DMS53 treated with DMSO at 0.1 percent for 48 hours (cell line): Measurements from ENCODE around the gene C14orf119.
A peak's percentile ranks its signal among the peaks of the same experiment; 100 is the strongest.
"Not testable (repeated sequence)": the region's sequence is repeated elsewhere in the genome, so short reads cannot be mapped to it uniquely, and the experiment has no call there.

Experiments used
- DNase-seq: peaks from one replicate; lab custom pipeline; 2025; ENCODE audit not compliant: unreplicated experiment; lab: John Stamatoyannopoulos, UW

The C14orf119 gene

DNA sequence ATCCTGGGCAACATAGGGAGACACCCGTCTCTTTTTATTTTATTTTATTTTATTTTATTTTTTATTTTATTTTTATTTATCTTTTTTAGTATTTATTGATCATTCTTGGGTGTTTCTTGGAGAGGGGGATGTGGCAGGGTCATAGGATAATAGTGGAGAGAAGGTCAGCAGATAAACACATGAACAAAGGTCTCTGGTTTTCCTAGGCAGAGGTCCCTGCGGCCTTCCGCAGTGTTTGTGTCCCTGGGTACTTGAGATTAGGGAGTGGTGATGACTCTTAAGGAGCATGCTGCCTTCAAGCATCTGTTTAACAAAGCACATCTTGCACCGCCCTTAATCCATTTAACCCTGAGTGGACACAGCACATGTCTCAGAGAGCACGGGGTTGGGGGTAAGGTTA is 12.3 kb downstream of the C14orf119 start:
- DNase-seq: not testable (repeated sequence)

DNA sequence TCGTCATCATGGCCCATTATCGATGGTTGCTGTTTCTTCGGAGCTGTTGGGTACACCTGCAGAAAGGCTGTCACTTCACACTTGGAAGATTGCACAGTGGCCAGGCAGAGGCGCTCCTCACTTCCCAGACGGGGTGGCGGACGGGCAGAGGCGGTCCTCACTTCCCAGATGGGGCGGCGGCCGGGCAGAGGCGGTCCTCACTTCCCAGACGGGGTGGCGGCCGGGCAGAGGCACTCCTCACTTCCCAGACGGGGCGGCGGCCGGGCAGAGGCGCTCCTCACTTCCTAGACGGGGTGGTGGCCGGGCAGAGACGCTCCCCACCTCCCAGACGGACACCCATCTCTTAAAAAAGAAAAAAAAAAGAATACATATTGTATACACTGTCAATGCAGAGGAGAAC is 12.9 kb downstream of the C14orf119 start:
- DNase-seq: not testable (repeated sequence)

DNA sequence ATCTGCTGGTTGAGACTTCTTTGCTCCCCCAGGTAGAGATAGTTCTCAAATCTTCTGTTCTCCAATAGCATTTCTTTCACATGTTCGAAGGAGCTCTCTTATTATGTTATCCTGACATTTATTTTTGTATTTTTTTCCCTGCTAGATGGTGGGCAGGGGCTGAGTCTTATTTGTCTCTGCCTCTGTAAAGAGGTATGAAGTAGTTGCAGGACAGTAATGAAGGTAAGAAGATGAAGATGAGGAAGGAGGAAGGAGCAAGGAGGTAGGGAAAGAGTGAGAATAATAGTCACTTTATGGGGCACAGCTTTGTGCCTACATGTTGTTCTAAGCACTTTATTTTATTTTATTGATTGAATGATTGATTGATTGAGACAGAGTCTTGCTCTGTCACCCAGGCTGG is 14.5 kb downstream of the C14orf119 start:
- no peak for DNase-seq

DNA sequence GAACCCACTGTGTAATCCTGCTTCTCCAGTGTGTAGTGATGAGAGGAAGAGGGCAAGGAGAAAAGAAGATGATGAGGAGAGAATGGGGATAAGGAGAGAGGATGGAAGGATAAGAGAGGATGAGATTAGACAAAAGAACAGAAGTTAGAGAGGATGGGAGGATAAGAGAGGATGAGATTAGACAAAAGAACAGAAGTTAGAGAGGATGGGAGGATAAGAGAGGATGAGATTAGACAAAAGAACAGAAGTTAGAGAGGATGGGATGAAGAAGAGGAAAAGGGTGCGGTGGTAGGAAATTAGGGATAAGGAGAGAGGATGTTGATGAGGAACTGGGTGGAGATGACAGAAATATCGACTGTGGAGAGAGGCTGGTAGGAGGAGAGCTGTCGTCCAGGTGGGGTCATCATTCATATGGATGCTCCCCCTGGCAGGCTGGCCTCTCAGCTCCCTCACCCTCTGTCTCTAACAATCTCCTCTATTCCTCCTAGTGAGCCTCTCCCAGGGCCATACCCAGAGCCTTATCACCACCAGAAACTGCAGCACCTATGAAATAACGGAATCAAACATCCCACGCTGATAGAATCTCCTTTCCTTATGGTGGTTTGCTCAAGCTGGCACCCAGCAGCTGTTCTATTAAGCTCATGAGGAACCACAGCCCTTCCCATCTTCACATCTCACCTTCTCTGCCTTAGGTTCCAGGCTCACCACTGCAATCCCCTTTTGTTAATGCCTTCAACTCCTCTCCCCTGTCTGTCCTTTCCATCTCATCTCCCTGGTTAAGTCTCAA is 15.5 kb downstream of the C14orf119 start:
- DNase-seq: no peak

DNA sequence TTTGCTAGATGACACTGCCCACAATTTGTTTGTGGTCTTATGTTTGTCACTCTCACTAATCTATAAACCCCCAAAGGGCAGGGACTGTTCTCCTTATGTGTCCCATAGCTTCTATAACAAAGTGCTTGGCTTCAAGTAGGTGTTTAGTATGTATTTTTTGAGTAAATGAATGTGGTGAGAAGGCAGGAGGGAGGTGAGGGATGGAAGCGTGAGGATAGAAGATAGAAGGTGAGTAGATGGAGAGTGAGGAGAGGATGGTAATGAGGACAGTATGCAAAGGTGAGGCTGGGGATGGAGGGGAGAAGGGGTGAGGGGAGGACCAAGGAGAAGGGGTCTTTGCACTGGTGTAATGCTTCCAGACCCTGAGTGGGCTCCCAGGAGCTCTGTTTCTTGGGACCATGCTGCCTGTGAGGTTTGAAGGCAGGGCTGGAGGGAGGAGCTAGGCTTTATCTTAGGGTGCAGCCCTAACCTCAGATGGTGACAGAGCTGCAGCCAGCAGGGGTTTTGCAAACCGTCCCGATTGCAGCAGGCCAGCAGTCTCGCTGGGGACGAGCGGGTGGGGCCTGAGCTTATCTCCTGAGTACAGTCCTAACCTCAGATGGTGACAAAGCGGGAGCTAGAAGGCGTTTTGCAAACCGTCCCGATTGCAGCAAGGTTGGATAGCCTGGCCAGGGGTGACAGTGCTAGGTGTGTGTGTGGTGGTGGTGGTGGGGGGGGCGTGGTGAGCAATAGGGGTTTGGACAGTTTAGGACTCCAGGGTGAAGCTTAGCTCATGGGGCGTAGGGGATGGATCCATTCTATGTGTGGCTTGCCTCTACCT is 17.3 kb downstream of the C14orf119 start:
- no peak for DNase-seq

- DNase-seq: no peak
These were observed 18.3 kb downstream of the C14orf119 start for GRCh38 chr14:23113431-23114119.

- DNase-seq: no peak
These were observed 18.8 kb downstream of the C14orf119 start for GRCh38 chr14:23114120-23114458.

GRCh38 chr14:23114669-23115038 is 19.3 kb downstream of the C14orf119 start:
- DNase-seq: no peak

DNA sequence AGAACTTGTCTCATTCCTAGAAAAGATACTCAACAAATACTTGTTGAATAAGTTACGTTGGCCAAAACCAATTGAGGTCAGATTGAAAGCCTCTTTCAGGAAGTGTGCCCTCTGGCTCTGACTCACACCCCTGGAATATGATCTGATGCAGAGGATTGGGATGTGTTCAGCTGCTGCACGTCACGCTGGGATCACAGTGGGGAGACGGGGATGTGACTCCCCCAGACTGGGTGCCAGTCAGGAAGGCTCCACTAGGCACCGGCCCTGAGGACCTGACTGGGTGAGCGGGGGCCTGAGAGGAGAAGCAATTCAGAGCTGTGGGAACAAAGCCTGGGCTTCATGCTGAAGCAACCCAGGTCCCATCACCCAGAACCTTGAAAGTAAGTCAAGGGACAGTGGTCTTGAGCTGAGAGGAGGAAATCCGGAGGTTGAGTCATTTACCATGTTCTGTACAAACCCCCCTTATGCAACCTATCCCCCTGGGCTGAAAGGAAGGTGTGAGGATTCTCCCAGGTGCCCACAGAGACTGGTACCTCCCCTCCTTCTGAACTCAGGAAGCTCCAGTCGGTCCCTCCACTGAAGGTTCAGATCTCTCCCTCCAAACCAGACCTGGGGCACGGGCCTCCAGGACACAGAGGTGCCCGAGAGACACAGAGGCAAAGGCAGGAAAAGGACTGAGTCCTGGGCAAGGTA is 19.9 kb downstream of the C14orf119 start:
- no peak for DNase-seq

GRCh38 chr14:23115918-23116317 is 20.6 kb downstream of the C14orf119 start:
- no peak for DNase-seq

GRCh38 chr14:23117371-23118020 is 22.2 kb downstream of the C14orf119 start:
- no peak for DNase-seq

DNA sequence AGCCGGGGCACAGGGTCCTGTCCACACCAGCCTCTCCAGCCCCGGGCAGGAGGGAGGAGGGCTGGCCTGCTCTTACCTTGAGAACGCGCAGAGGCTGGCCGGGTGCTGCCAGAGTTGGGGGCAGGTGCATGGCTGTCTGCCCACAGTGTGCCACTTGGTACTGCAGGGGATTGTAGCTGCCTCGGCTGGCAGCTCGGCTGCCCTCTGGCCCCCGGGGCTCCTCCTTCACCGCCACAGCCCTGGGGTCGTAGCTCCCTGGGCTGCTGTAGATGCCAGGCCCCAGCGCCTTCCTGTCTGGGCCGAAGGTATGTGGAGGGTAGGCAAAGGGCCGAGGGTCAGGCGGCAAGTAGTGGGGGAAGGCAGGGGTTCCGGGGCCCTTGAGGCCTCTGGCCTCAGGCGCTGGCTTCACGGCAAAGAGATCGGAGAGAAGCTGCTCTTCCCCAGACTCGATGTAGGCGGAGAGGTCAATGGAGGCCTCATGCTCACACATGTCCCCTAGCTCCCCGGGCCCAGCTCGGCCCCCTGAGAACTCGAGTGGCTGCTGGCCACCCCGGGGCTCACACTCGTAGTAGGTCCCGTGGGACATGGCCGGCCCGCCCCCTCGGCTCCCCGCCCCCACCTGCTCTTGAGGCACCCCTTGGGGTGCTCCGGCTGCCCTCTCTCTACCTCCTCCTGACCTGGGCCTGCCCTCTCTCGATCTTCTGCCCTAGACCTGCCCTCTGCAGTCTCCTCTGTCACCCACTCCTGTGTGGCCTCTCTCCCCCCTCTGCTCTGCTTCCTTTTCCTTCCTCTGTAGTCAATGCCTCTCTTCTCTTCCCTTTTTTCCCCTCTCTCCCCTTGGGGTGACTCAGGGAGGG is 23.4 kb downstream of the C14orf119 start, which contains the start of gene CEBPE:
Gene CEBPE (minus strand): TSS at position 750 of the 857 bp plus-strand sequence. CDS start 164 bp downstream, at position 586.
- DNase-seq: no peak

- no peak for DNase-seq
These were observed 24.3 kb downstream of the C14orf119 start for GRCh38 chr14:23119363-23120327.

GRCh38 chr14:23120541-23121251 is 25.4 kb downstream of the C14orf119 start:
- peak; percentile 51 for DNase-seq

GRCh38 chr14:23121361-23121771 is 26.1 kb downstream of the C14orf119 start:
- DNase-seq: no peak

DNA sequence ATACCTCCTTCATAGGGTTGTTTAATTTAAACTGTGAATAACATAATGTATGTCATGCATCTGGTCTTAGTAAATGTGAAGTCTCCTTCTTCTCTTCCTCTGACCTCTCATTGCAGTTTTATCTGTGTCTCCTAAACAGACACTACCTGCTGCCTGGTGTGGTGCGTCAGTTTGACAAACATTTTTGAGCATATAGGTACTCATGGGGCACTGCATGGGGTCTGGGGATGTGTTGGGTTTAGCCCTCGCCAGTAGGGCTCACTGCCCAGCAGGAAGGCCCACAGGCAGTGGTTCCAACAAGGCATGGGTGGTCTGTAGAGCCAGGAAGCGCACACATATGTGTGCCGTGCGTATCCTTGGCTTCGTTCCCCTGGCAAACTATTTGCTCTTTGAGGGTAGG is 26.8 kb downstream of the C14orf119 start:
- DNase-seq: no peak

DNA sequence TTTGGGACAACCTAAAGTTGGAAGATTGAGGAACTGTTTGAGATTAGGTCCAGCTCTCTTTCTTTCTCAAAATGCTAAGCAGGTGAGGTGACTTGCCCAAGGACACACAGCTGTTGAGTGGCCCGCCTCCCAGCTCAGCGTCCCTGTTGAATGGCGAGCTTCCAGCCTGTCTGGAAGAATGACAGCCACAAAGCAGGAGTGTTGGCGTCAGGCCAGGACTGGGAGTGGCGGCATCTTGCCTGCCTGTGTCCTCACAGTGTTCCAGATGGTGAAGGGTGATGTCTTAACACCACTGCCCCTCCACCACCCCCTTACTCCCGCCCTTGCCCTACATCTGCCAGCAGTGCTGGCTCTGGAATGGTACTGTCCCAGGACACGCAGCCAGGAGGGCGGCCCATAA is 28.1 kb downstream of the C14orf119 start:
- no peak for DNase-seq
